ENCODE data around the gene RTN3.

RTN3 gene

DNA sequence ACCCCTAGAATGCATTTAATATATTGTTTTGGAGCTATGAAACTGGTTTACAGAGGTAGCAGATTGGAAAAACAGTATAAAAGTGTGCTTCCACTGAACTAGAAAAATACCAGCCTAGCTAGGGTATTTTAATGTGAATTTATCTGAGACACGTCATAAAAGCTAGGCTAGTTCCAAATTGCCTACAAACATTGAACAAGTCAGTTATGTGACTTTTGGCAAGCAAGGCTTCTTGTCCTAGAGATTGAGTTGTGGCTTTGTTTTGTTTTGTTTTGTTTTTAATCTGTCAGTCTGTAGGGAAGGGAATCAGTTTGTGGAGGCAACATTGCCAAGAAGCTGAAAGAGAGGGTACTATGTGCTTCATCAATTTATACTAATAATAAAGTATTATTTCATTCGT lies 24.2 kb downstream of the RTN3 start:
- H3K4me1 ChIP-seq (ENCODE audit: insufficient read depth, low read length): no peaks in the 10 kb centered on the region
- H3K9me3 ChIP-seq (ENCODE audit: control insufficient read depth, insufficient read depth, low read length): no peaks in the 10 kb centered on the region
- no peak overlapping the region for H3K9ac ChIP-seq (ENCODE audit: low read depth, low read length)
- no peaks in the 10 kb centered on the region for H3K36me3 ChIP-seq (ENCODE audit: insufficient read depth, low read length)

DNA sequence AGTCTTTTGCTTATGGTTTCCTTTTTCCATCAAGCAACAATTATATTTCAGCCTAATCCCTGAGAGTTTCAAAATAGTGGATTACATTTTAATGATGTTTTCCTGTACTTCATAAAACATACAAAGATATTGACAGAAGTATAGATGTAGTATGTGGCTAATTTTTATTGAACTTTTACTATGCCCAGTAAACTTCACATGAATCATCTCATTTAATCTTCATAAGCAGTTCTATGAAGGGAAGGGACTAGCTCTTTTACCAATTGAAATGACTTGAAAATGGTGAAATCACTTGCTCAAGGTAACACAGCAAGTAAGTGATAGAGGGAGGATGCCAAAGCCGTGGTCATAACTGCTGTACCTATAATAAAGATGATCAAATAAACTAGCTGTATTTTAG lies 27.5 kb downstream of the RTN3 start:
- Histone ChIP-seq H3K36me3 (ENCODE audit: insufficient read depth, low read length) (no peaks in the 10 kb centered on the region), H3K4me1 (ENCODE audit: insufficient read depth, low read length) (no peaks in the 10 kb centered on the region), H3K9ac (ENCODE audit: low read depth, low read length) (no peak overlapping the region), H3K9me3 (ENCODE audit: control insufficient read depth, insufficient read depth, low read length) (no peaks in the 10 kb centered on the region)

DNA sequence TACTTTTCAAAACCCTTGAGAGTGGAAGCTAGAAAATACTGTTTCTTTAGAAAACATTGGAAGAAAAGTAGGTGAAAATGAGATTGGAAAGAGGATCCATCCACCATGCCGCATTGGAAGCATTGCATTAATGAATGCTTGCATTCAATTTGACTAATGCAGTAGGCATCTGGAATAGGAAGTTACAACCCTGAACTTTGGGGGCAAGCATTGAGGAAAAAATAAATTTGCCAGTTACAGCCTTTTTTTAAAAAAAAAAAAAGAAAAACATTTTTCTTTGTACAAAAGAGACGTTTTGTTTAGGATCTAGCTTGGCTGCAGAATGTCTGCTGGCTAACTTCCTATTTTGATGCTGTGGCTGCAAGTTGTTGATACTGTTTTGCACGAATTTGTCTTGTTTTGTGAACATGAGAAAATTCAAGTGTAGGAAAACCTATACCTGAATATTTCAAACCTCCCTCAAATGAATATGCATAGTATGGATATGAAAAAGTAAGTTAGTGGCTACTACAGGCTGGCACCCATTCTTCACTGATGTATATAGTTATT lies 28.1 kb downstream of the RTN3 start:
- Histone ChIP-seq H3K4me1 (ENCODE audit: insufficient read depth, low read length) (no peaks in the 10 kb centered on the region), H3K9me3 (ENCODE audit: control insufficient read depth, insufficient read depth, low read length) (no peaks in the 10 kb centered on the region), H3K36me3 (ENCODE audit: insufficient read depth, low read length) (no peaks in the 10 kb centered on the region), H3K9ac (ENCODE audit: low read depth, low read length) (no peak overlapping the region)

DNA sequence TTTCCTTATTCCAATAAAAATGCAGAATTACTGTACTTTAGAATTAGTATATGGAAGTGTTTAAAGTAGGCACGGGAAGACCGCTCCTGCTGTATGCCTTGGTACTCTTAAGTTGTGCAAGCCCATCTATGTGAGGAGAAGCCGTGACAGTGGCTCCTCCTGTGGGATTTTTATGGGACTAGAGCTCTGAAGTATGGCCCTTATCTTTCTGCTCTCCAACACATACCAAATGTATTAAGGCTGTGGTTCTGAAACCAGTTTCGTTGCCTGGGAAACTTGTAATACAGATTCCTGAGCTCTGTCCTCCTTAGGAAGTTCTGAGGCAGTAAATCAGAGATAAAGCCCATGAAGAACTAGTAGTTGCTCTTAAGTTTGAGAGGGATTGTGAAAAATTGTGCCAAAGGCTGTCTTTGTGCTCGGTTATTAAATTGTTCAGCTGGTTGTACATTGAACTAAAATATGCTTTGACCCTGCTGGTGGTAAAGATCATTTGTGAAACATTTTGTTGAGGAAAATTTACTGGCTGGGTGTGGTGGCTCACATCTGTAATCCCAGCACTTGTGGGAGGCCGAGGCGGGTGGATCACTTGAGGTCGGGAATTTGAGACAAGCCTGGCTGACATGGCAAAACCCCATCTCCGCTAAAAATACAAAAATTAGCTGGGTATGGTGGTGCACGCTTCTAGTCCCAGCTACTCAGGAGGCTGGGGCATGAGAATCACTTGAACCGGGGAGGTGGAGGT lies 29.3 kb downstream of the RTN3 start:
- Histone ChIP-seq H3K36me3 (ENCODE audit: insufficient read depth, low read length) (no peaks in the 10 kb centered on the region), H3K9me3 (ENCODE audit: control insufficient read depth, insufficient read depth, low read length) (no peaks in the 10 kb centered on the region), H3K4me1 (ENCODE audit: insufficient read depth, low read length) (no peaks in the 10 kb centered on the region), H3K9ac (ENCODE audit: low read depth, low read length) (no peak overlapping the region)

DNA sequence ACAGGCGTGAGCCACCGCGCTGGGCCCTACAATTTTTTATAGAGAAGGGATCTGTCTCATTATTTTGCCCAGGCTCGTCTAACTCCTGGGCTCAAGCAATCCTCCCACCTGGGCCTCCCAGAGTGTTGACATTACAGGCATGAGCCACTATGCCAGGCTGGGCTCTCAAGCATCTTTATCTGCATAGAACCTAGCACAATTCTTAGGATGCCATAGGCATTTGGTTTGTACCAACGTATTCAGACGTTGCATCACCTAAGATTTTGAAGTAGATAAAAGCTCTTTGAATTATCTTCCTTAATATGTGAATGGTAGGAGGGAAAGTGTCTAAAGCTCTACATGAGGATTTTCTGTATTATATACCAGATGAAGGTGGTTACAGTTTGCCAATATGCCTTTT lies 30.5 kb downstream of the RTN3 start:
- Histone ChIP-seq H3K36me3 (ENCODE audit: insufficient read depth, low read length) (no peaks in the 10 kb centered on the region), H3K9ac (ENCODE audit: low read depth, low read length) (no peak overlapping the region), H3K9me3 (ENCODE audit: control insufficient read depth, insufficient read depth, low read length) (no peaks in the 10 kb centered on the region), H3K4me1 (ENCODE audit: insufficient read depth, low read length) (no peaks in the 10 kb centered on the region)

DNA sequence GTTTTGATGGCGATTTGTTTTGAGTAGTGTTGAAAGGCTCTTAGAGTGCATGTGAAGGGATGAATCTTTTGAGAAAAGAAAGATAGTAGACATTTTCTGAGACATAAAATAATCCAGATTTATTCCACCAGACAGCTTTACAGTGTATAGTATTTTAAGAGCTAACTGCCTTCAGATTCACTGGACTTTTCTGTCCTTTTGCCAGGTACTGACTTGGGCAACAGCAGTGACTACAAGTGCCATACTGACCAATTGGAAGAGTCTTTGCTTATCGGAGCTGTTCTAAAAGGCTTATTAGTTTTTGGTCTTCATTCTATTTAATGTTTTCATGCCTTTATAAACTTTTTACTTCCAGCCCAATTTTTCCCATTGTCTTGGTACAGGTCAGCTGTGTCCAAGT lies 32.5 kb downstream of the RTN3 start:
- Histone ChIP-seq H3K4me1 (ENCODE audit: insufficient read depth, low read length) (no peaks in the 10 kb centered on the region), H3K9me3 (ENCODE audit: control insufficient read depth, insufficient read depth, low read length) (no peaks in the 10 kb centered on the region), H3K36me3 (ENCODE audit: insufficient read depth, low read length) (no peaks in the 10 kb centered on the region), H3K9ac (ENCODE audit: low read depth, low read length) (no peak overlapping the region)

DNA sequence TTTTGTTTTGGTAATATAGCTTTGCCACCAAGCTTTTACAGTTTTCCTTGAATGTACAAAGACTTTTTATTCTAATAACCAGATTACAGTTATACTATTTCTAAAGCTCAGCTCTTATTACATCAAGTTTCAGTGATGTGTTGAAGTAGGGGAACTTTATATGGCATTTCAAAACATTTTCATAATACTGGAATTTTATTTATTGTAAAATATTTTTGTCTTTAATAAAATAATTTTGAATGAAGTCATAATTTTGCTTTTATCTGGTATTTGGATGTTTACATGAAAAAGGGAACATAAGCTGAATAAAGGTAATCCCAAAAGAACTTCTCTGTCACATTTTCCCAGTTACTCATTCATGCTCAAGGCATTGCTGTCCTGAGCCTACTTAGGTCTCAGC lies 34.7 kb downstream of the RTN3 start:
- Histone ChIP-seq H3K4me1 (ENCODE audit: insufficient read depth, low read length) (no peaks in the 10 kb centered on the region), H3K9me3 (ENCODE audit: control insufficient read depth, insufficient read depth, low read length) (no peaks in the 10 kb centered on the region), H3K9ac (ENCODE audit: low read depth, low read length) (no peak overlapping the region), H3K36me3 (ENCODE audit: insufficient read depth, low read length) (no peaks in the 10 kb centered on the region)

DNA sequence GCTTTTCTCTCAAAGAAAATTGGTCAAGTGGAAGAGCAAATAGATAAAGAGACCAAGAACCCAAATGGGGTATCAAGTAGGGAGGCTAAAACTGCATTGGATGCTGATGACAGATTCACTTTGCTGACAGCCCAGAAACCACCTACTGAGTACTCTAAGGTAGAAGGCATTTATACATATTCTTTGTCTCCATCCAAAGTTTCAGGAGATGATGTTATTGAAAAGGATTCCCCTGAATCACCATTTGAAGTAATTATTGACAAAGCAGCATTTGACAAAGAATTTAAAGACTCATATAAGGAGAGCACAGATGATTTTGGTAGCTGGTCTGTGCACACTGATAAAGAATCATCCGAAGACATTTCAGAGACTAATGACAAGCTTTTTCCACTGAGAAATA lies 37.7 kb downstream of the RTN3 start:
- H3K4me1 ChIP-seq (ENCODE audit: insufficient read depth, low read length): no peaks in the 10 kb centered on the region
- H3K9me3 ChIP-seq (ENCODE audit: control insufficient read depth, insufficient read depth, low read length): no peaks in the 10 kb centered on the region
- no peak overlapping the region for H3K9ac ChIP-seq (ENCODE audit: low read depth, low read length)
- H3K36me3 ChIP-seq (ENCODE audit: insufficient read depth, low read length): no peaks in the 10 kb centered on the region

DNA sequence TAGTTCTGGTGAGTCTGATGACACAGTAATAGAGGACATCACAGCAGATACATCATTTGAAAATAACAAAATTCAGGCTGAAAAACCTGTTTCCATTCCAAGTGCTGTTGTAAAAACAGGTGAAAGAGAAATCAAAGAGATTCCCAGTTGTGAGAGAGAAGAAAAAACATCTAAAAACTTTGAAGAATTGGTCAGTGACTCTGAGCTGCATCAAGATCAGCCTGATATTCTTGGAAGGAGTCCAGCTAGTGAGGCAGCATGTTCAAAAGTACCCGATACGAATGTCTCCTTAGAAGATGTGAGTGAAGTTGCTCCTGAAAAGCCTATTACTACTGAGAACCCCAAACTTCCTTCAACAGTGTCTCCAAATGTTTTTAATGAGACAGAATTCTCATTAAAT lies 38.7 kb downstream of the RTN3 start:
- no peaks in the 10 kb centered on the region for H3K9me3 ChIP-seq (ENCODE audit: control insufficient read depth, insufficient read depth, low read length)
- no peaks in the 10 kb centered on the region for H3K36me3 ChIP-seq (ENCODE audit: insufficient read depth, low read length)
- no peak overlapping the region for H3K9ac ChIP-seq (ENCODE audit: low read depth, low read length)
- H3K4me1 ChIP-seq (ENCODE audit: insufficient read depth, low read length): no peaks in the 10 kb centered on the region

DNA sequence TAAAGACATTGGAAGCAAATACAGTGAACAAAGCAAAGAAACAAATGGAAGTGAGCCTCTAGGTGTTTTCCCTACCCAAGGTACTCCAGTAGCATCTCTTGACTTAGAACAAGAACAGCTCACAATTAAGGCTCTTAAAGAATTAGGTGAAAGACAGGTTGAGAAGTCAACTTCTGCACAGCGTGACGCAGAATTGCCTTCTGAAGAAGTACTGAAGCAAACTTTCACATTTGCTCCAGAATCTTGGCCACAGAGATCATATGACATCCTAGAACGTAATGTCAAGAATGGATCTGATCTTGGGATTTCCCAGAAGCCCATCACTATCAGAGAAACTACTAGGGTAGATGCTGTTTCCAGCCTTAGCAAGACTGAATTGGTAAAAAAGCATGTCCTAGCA lies 39.3 kb downstream of the RTN3 start:
- Histone ChIP-seq H3K4me1 (ENCODE audit: insufficient read depth, low read length) (no peaks in the 10 kb centered on the region), H3K9me3 (ENCODE audit: control insufficient read depth, insufficient read depth, low read length) (no peaks in the 10 kb centered on the region), H3K36me3 (ENCODE audit: insufficient read depth, low read length) (no peaks in the 10 kb centered on the region), H3K9ac (ENCODE audit: low read depth, low read length) (no peak overlapping the region)

DNA sequence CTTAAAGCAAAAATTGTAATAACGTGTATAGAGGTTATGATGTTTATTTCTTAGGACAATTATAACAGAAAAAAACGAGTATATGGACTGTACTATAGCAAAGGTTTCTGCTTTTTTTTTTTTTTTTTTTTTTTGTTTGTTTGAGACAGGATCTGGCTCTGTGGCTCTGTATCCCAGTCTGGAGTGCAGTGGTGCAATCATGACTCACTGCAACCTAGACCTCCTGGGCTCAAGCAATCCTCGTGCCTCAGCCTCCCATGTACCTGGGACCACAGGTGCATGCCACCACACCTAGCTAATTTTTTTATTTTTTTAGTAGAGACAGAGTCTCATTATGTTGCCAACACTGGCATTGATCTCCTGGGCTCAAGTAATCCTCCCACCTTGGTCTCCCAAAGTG lies 48.0 kb downstream of the RTN3 start:
- Histone ChIP-seq H3K36me3 (ENCODE audit: insufficient read depth, low read length) (no peaks in the 10 kb centered on the region), H3K9me3 (ENCODE audit: control insufficient read depth, insufficient read depth, low read length) (no peaks in the 10 kb centered on the region), H3K9ac (ENCODE audit: low read depth, low read length) (no peak overlapping the region), H3K4me1 (ENCODE audit: insufficient read depth, low read length) (no peaks in the 10 kb centered on the region)

DNA sequence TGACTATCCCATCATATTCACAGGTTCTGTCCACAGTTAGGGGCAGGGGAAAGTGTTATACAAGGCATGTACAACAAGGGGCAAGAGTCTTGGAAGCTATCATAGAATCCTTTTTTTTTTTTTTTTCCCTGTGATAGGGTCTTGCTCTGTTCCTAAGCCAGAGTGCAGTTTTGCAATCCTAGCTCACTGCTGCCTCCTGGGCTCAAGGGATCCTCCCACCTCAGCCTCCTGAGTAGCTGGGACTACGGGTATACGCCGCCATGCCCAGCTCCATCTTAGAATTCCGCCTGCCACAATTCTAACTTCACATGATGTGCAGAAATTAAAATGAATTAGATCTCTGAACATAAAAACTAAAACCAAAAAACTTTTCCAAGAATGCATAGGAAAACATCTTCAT lies 55.6 kb downstream of the RTN3 start:
- Histone ChIP-seq H3K36me3 (ENCODE audit: insufficient read depth, low read length) (no peaks in the 10 kb centered on the region), H3K9me3 (ENCODE audit: control insufficient read depth, insufficient read depth, low read length) (no peaks in the 10 kb centered on the region), H3K4me1 (ENCODE audit: insufficient read depth, low read length) (no peaks in the 10 kb centered on the region)

DNA sequence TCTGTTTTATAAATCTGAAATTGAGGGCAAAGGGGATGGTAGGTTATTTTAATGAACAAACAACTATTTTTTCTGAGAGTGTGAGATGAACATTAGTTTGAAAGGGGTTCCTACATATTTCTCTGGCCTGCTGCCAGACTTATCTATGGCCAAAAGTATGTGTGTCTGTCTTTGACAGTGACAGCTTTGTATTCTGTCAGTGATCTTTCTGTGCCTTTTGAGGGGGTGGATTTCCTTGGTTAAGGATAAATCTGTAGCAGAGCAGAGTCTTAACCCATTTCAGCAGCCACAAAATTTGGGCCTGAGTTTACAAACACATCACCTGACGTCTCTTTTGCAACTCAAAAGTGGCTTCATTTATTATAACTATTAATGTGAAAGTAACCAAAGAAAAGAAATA lies 56.4 kb downstream of the RTN3 start:
- Histone ChIP-seq H3K4me1 (ENCODE audit: insufficient read depth, low read length) (no peaks in the 10 kb centered on the region), H3K9me3 (ENCODE audit: control insufficient read depth, insufficient read depth, low read length) (no peaks in the 10 kb centered on the region), H3K9ac (ENCODE audit: low read depth, low read length) (no peak overlapping the region), H3K36me3 (ENCODE audit: insufficient read depth, low read length) (no peaks in the 10 kb centered on the region)

More for the DNA sequence above, 55.6 kb downstream of the RTN3 start:
- no peak overlapping the region for H3K9ac ChIP-seq (ENCODE audit: low read depth, low read length)

DNA sequence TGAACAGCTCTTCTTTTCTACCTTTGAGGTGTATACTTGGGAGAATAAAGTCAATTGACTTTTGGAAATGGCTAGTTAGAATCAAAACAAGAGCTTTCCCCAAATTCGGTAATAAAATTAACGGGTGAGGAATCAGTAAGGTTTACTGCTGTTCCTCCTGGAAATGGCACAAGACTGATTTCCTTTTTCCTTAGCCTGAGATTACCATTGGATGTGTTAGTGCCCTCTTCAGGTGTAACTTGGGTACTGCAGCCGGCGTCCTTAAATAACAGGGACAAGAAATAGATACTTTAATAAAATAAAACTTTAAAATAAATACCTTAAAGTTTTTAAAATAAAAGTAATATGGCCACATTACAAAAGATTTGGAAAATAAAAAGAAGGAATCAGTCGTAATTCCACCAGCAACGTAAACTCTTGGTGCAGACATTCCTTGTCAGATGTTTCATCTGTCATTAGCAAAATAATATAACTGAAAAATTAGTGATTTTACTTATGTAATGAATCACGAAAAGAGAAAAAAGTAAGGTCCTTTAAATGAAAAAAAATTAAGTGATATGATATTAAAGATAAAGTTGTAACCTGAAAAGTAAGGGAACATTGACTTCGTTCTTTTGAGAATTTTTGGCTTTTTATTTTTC lies 57.5 kb downstream of the RTN3 start:
- Histone ChIP-seq H3K4me1 (ENCODE audit: insufficient read depth, low read length) (no peaks in the 10 kb centered on the region), H3K9ac (ENCODE audit: low read depth, low read length) (no peak overlapping the region), H3K36me3 (ENCODE audit: insufficient read depth, low read length) (no peaks in the 10 kb centered on the region), H3K9me3 (ENCODE audit: control insufficient read depth, insufficient read depth, low read length) (no peaks in the 10 kb centered on the region)
